ENCODE measurements around the gene GRB10.
"Not testable (repeated sequence)": the region's sequence is repeated elsewhere in the genome, so short reads cannot be mapped to it uniquely, and the experiment has no call there.

Gene GRB10

GRCh38 chr7:50607524-50608125 is 175.1 kb downstream of the GRB10 start:
- DNase-seq (ENCODE audit: low read depth): no peak

DNA sequence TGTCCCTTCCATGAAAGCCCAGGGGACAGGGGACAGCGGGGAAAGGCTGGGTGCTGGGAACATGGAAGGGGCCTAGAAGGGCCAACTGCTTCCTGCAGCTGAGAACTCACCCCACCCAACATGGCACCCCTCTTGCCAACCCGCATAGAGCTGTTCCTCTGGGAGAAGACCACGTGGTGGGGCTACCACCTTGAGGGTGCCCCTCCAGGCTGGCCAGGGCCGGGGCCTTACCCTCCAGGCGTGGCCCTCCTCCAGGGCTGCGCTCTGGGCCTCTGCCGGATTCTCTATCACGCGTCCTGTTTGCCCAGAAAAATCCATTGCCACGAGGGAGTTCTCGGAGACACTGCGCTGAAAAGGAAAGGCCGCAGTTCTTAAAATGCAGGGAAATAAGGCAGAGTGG is 177.6 kb downstream of the GRB10 start:
- no peak for DNase-seq (ENCODE audit: low read depth)

DNA sequence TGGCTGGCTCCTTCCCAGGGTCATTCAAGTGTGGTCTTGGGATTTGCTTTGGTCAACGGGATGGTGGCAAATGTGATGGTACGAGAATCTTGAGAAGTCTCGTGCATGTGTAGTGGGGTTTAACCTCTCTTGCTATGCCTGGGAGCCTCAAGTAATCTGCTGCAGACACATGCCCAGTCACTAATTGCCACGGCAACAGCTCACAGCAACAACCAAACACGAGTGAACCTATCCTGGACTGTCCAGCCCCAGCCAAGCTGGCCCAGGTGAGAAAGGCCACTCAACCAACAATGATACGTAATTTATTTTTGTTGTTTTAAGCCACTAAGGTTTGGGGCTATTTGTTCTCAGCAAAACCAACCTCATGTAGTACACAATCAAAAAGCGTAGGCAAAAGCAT is 179.4 kb downstream of the GRB10 start:
- no peak for DNase-seq (ENCODE audit: low read depth)

DNA sequence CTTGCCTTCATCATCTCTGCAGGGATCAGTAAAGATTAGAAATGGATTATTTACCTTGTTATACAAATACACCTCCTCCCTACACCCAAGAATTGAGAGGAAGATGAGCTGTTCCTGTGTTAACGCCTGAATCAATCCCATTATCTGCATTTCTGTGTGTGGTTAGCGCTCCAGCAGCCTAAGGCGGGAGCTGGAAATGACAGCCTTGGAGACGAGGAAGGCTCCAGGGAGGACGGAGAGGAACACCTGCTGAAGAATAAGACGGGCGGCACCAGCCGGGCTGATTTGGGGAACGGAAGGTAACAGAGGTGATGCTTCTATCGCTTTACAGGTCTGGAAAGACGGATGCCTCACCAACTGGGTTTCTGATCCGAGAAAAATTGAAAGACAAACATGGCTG is 183.3 kb downstream of the GRB10 start:
- no peak for DNase-seq (ENCODE audit: low read depth)

- DNase-seq (ENCODE audit: low read depth): no peak
These were observed 184.0 kb downstream of the GRB10 start for GRCh38 chr7:50598460-50599343.

GRCh38 chr7:50596484-50596883 is 186.2 kb downstream of the GRB10 start:
- no peak for DNase-seq (ENCODE audit: low read depth)

DNA sequence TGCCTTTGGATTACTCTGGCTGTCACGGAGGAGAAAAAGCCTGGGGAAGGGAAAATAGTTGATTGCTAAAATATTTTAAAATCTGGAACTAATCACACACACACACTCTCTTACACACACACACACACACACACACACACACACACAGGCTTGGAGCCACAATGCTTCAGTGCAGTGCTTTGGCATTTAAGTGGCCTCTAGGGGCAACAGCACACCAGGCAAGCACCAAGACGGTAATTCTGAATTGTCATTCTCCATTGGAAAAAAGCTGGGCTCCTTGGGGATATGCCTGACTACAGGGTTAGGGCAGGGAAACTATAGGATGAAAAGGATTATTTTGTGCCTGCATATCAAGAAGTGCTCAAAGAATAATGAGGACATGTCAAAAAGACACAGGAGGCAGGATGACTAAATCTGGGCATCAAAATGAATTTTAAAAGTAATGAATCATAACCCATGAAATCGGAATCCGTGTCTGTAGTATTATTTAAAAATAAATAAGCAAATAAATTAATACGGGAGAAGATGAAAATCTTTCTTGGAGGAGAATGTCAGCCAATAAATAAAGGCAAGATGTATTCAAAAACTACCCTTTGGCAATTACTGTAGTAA is 187.1 kb downstream of the GRB10 start:
- DNase-seq (ENCODE audit: low read depth): peak; percentile 8

DNA sequence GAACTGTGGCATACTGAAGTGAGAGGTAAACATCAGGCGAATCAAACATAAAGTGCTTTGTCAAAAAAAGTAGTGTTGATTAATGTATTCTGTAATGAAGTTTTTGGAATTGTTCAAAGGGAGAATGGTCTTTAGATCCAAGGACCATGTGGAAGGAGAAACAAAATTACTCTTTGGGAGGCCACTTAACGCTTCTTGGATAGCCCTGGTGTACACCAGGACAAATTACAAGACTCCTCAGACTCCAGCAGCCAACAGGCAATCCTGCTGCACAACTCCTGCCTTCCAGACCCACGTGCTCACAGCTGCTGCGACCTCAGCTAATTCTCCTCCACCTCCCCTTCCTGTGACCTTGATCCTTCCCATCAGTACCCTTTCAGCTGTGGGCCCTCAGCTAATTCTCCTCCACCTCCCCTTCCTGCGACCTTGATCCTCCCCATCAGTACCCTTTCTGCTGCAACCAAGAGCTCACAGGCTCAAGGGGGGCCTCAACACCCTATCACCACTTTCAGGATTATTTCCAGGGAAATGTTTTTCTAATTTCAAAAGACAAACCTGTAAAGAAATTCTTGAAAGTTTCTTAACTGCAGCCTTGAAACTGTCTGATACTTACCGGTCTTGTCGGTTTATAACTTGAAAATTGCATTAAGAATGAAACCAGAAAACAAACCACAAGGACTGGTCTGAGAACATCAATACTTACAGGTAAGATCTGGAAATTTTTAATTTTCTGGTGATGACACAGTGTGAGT is 187.8 kb downstream of the GRB10 start:
- DNase-seq (ENCODE audit: low read depth): no peak

DNA sequence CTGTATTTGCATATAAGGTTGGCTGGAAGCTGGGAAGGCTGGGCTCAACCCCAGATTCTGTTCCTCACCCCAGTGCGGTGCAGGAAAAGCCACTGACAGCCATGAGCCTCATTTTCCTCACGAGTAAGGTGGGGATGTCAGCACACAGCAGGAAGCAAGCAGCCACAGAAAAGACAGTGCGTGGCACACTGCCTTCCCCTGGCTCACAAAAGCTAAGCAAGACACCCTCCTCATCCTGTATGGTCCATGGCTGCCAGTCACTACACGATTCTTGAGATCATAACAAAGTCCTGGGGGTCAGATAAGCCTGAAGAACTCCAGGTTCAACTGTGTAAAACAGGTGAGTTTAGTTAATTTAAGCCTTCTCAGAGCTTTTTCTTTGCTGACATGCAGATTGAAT is 188.6 kb downstream of the GRB10 start:
- no peak for DNase-seq (ENCODE audit: low read depth)

GRCh38 chr7:50592940-50593339 is 189.8 kb downstream of the GRB10 start:
- no peak for DNase-seq (ENCODE audit: low read depth)

DNA sequence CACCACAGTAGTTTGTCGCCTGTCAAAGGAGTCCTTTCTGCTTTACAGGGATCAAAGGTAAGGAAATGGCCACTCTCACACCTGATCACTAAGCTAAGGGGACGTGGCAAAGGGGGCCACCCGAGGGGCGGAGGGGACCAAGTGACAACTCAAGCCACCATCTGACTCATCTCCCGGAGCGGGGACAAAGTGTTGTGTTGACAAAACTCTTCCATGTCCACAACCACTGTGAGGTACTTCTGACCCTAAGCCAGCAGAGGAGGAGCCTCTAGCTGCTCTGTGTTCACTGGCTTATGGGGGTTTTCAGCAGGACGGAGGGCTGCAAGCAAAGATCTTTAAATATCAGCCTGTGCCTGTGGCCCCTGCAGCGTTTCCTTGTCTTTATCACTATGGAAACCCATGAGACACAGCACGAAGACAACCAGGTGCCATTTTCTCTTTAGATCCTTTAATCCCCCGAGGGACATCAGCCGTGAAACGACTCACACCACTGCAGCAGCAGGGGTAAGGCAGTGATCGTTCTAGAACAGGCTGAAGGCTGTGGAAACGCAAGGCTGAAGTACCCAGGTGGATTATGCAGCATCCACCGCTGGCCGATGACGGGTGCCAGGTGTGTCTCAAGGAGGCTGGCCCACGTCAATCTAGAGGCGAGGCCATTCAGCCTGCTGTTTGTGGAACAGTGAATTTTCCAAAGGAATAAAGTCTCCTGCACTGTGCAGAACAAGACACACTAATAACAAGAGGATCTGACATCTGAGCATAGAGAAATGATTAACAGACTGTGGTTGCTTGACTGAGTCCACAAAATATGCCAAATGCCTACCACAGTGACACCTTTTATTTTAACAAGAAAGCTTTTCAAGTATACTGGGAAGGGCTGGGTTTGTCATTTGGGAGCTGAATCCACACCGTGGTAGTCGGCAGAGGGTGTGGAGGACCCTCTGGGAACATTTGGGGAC is 190.9 kb downstream of the GRB10 start:
- no peak for DNase-seq (ENCODE audit: low read depth)

- DNase-seq (ENCODE audit: low read depth): no peak
These were observed 191.6 kb downstream of the GRB10 start for GRCh38 chr7:50591098-50591479.

GRCh38 chr7:50590535-50590934 is 192.2 kb downstream of the GRB10 start:
- DNase-seq (ENCODE audit: low read depth): no peak

DNA sequence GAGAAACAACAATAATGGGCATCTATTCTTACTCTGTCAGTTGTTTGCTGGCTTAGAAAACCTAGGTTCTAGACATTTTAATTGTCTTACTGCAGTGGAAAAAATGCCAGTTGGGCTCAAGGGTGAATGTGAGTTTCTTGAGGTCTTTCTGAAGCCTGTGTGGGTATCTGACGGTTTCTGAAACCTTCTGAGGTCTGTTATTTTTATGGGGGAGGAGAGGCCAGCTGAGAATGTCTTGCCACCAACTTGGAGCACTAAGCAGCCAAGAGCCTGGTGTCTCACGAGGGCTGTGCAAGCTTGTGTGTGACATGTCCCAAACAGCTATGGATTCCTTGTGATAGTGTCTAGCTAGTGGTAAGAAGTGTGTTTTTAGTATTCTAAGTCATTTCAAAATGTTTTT is 193.3 kb downstream of the GRB10 start:
- no peak for DNase-seq (ENCODE audit: low read depth)

DNA sequence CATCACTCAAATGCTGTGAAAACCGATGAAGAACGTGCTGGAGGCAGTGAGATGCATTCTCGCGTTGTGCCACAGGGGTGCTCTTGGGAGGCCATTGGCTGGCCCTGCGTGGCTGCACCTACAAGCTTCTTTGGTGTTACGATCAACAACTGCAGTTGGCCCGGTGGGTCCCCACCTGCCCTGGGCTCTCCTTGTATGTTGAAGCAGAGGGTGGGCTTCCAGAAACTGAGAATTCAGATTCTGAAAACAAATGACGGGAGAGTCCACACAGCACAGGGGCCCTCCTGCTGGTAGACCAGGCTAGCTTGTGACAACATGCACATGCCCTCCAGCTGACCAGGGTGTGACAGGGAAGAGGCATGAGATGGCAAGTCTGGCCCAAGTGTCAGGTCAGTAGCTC is 193.8 kb downstream of the GRB10 start:
- no peak for DNase-seq (ENCODE audit: low read depth)

DNA sequence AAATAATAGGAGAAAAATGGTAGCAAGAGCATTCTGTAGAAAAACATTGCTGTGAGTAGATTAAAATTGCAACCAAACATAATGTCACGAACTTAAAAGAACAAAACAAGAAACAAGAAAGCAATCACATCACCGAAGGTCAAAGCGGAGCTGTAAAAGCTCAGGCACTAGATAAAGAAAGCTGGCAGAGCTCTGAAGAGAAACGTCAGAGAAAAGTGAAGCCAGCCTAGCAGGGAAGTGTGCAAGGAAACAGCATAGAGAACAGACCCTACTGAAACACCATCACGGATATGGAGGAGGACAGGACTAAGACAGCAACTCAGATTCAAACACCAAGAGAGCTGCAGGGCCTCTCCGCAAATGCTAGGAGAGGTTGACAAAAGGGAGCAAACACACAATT is 195.0 kb downstream of the GRB10 start:
- no peak for DNase-seq (ENCODE audit: low read depth)

DNA sequence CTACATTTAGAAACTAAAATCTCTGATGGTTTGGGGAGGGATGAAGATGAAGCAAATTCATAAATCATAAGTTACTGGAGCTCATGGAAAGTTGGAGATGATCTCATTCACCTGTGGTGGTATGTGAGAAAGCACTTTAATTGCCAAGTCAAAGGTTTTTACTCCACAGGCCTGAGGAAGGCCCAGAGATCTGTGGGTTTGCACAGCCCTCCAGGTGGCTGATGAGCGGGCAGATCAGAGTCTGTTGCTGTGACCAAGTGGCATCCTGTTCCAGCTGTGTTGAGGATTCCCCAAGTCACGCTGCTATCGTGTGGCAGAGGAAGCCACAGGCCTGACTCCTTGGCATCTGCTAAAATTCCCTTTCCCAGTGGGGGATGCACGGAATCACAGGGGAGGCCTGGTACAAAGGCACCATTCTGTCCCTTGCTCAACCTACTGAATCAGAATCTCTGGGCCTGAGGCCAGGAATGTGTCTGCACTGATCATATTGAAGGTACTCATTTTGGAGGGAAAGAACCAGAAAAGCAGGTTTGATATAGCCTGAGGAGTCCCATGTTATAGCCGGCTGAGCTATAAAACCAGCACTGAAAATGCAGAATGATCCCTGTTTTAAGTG is 197.8 kb downstream of the GRB10 start:
- DNase-seq (ENCODE audit: low read depth): no peak

GRCh38 chr7:50584386-50584785 is 198.3 kb downstream of the GRB10 start:
- DNase-seq (ENCODE audit: low read depth): no peak

GRCh38 chr7:50583295-50583694 is 199.4 kb downstream of the GRB10 start:
- DNase-seq (ENCODE audit: low read depth): not testable (repeated sequence)

DNA sequence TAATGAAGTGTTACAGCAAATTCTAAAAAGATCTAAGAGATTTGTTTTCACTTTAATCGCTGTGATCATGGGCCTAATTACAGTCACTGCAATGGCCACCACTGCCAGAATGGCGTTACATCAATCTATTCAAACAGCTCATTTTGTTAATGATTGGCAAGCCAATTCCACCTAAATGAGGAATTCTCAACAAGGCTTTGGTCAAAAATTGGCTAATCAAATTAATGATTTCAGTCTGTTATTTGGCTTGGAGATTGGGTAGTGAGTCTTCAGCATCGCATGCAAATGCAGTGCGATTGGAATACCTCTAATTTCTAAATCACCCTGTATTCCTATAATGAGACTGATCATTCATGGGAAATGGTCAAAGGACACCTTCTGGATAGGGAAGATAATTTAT is 200.4 kb downstream of the GRB10 start:
- not testable (repeated sequence) for DNase-seq (ENCODE audit: low read depth)

DNA sequence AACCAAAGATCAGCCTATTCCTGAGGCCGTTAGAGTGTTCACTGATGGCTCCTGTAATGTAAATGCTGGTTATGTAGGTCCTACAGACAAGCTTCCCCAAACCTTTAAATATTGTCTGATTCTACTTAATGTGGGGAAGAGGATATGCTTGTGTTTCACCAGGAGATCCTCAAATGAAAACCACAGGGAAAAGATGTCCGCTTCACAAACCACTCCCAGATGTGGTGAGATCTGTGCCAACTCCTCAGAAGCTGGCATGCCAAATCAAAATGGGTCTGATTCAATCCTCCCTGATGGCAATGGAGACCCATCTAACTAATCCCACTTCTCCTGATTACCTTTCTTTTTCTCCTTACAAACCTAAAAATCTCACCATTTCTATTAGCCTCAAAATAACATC is 202.0 kb downstream of the GRB10 start:
- DNase-seq (ENCODE audit: low read depth): not testable (repeated sequence)

Data from non-pigmented ciliary epithelial cell (primary cell).